Fibroblast of skin of left quadriceps (primary cell): Measurements from ENCODE around the gene ARRB2.

Experiments used
- DNase-seq, 2 experiments: peaks; one replicate each; pipeline ENCODE4 v3.0.0-alpha.2; 2013; ENCODE audit warnings: low read depth in 2 of 2

ARRB2 gene

DNA sequence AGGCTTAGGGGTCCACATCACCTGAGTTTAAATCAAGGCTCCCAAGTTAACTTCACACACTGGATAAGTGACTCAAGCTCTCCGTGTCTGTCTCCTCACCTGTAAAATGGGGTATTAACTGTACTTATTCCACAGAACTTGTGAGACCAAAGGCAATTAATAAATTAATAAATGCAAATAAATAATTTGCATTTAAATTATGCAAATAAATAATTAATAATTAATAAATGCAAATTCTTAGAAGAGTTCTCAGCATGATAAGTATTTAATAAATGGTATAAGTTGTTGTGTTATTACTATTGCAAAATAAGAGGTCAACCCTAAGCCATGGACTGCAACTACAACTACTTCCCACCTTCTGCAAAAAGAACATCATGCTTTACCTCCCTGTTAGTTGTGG, 43.0 kb downstream of the ARRB2 start:
- no peak for DNase-seq

DNA sequence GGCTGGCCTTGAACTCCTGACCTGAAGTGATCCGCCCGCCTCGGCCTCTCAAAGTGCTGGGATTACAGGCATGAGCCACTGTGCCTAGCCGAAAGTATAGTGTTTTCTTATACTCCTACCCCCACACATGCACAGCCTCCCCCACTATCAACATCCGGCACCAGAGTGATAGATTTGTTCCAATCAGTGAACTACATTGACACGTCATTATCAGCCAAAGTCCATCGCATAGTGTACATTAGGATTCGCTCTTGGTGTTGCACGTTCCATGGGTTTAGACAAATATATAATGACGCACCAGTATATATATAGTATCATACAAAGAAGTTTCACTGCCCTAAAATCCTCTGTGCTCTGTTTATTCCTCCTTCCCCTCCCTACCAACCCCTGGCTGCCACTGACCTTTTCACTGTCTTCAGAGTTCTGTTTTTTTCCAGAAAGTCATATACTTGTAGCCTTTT, 49.4 kb downstream of the ARRB2 start:
- no peak for DNase-seq

DNA sequence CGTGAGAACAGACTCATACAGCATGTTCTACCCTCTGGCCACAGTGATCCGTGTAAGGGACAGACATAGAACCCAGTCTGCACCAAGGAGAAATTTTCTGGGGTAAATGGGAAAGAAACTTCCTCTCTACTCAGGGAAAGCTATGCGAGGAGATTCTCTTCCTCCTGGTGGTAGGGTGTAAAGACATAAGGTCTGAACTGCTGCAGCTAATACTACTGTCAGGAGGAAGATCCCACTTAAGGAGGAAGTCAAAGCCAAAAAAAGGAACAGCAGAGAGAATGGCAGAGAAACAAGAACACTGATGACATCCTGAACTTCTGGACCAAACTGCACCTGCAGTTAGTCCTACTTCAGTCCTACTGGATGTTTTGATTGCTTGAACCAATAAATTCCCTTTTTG, 54.2 kb downstream of the ARRB2 start:
- no peak for DNase-seq

DNA sequence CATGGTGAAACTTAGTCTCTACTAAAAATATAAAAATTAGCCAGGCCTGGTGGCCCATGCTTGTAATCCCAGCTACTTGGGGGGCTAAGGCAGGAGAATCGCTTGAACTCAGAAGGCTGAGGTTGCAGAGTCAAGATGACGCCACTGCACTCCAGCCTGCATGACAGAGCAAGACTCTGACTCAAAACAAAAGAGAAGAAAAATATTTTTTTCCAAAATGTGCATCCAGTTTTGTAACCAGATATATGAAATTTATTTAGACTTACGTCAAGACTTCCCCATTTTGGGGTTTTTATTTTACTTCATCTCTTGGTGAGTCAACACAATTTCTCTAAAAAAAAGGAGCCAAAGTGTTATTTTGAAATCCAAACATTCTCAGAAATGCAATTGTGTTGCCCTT, 55.8 kb downstream of the ARRB2 start:
- DNase-seq, result no peak

DNA sequence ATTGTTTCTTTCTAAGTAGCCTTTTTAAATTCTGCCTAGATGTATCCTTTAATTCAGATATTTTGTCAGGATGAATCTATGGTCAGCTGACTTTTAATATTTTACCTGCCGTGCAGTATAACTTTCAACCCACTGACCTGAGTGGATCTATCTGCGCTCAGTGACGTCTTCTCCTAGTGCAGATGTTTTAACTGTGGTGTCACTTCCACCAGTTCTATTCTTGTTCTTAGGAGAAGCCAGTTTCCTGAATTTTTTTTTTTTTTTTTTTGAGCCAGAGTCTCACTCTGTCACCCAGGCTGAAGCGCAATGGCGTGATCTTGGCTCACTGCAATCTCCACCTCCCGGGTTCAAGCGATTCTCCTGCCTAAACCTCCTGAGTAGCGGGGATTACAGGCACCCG, 56.3 kb downstream of the ARRB2 start:
- no peak for DNase-seq

DNA sequence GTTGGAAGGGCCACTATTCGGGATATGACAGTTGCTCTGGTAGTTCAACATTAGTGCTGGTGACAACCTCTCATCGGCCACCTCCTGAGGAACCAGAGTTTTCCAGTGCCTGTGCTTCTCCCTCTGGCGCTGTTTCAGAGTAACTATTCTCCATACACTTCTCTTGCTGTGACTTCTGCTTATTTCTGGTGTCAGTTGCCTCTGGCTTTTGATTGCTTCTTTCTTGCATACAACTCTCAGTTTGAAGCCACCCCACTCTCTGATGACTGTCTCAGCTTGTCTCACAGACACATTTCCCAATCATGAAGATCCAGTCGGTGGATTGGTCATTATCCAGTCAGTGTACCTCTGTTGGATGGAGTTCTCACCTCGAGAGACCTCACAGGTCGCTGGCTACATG, 57.9 kb downstream of the ARRB2 start:
- no peak for DNase-seq

DNA sequence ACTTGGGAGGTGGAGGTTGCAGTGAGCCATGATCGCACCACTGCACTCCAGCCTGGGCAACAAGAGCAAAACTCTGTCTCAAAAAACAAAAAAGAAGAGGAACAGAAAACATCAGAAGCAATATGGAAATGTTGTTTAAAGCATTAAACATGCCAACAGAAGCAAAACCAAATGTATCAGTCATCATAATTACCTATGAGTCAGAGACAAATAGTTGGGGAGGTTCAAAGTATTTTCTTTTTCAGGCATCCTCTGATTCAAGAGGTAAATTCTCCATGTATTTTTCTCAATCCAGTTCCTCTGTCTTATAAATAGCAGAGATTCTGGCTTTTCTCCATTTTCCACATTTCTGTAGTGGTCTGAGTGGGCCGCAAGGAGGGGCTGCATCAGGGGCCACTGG, 59.2 kb downstream of the ARRB2 start:
- DNase-seq, result no peak
